NCI-H2081 treated with DMSO at 0.1 percent for 48 hours (cell line): ENCODE measurements around the gene SLCO4A1.
"Not testable (repeated sequence)": the region's sequence is repeated elsewhere in the genome, so short reads cannot be mapped to it uniquely, and the experiment has no call there.

Experiments used
- DNase-seq: peaks from one replicate; lab custom pipeline; 2025; lab: John Stamatoyannopoulos, UW

Gene SLCO4A1

DNA sequence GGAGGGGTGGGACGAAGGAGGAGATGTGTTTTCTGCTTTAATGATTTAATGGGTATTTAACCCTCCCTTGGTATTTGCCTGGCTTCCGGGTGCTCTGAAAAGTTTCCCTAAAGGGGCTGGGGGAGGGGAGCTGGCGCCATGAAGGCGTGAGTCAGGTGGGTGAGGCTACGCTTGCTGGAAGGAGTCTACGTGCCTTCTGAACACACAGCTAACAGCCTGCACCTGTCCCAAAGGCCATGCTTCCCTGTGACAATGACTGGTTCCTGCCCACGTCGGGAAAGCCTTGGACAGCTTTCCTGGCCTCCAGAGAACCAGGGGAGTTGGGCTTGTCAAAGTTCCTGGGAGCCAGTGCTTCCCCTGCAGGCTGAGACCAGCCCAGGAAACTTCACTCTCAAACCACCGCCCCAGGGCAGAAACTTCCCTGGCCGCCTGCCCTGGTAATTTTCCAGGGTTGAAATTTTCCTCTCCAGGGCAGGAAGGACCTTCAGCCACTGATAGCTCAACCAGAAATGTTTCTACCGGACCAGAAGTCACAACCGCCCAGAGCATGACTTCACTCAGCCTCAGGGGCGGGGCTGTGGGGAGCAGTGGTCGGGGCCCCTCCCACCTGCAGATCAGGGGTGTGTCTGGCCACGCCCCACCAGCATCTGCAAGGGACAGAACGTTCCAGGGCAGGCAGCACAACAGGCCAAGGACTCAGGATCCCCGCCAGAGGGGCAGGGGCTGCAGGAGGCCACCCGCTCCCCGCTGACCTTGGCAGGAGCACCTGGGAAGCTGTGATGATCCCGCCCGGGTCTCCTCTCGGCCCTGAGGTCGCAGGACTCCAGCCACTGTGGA, 18.6 kb upstream of the SLCO4A1 start:
- DNase-seq = no peak

DNA sequence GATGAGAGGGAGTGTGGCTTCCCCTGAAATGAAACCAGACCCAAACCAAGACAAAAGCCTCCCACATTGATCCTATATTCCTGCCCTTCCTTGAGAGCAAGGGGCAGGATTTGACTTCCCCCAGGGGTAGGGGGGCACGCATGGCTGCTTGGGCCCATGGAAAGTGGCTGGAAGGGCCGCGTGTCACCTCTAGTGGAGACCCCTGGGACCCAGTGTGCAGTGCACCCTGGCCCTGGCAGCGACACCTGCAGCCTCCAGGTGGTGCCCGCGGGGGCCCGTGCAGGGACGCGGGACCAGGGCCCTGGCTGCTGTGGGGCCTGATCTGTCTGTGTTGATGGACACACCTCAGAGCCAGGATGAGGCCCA, 18.0 kb upstream of the SLCO4A1 start:
- no peak for DNase-seq

DNA sequence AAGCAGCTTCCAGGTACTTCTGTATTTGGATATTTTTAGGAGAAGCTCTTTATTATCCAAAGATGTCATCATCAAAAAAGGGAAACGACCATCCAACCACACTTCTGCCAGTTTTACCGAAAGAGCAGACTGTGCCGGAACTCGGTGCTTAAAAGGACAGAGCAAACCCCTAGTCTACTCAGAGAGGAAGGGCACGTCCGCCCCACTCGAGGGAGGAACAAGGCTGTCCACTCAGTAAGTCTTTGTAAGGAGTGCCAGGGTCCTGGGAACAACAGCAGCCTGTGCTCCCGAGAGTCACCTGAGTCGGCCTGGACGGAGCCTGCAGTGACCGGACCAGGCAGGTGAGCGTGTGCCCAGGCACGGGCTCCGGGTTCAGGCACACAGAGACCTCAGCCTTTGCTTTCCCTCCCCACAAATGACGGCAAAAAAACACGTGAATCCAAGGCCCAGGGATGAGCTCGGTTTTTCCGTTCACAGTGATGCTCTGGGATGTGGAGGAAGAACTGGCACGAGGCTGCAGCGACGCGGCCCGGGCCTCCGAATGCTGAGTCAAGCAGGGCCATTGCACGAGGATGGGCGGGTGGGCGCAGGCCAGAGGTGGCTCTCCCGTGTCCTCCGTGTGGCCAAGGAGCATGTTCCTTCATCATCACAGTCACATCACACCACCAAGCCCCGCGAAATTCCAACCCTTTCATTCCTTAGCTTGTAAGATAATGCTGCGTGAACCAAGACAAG, 17.4 kb upstream of the SLCO4A1 start:
- no peak for DNase-seq

DNA sequence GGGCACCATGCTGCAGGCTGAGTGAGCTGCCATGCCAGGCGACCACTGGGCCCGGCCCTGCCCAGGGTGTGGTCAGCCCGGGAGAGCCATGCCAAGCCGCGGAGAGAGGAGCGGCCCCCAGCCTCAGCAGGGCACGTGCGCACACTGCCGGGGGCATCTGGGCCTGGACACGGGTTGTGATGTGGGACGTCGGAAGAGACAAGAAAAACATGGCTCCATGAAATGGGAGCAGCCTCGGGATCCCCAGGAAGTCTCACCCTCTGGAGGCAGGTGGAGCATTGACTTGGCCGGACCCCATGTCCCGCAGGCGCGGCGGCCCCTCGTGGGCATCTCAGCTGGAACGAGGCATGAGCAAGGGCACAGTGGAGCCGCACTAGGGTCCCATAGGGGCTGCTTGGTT, 16.8 kb upstream of the SLCO4A1 start:
- no peak for DNase-seq

DNA sequence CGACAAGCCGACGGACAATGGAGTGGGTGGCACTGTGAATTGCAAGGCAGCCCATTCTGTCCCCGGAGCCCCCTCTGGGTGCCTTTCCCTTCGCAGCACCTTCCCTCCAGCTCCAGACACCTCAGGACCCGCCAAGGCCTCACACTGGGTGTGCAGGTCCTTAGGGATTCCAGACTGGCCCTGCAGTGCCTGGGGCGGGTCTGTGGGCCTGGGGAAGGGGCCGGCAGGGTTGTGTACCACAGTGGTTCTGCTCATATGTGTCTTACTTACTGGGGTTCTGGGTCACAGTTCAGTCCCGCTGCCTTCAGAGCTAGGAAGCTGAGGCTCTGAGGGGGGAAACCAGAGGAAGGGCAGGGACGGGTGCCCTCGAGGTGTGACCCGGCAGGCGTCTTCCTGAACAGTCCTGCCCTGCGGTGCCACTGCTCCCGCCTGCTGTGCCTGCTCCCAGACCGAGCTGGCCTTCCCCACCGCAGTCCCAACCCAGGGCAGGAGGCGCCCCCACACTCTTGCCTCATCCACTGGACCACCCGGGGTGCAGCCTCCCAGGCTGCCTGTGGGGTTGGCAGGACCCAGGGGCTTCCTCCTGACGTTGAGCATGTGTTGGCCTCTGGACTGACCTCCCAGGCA, 16.3 kb upstream of the SLCO4A1 start:
- no peak for DNase-seq

DNA sequence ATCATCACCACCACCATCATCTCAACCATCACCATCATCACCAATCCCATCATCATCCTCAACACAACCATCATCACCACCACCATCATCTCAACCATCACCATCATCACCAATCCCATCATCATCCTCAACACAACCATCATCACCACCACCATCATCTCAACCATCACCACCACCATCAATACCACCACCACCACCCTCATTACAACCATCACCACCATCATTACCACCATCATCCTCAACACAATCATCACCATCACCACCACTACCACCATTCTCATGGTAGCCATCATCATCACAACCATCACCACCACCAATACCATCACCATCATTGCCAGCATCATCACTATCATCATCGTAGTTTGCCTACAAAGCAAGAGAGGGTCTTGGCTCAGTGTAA, 14.9 kb upstream of the SLCO4A1 start:
- DNase-seq = not testable (repeated sequence)

DNA sequence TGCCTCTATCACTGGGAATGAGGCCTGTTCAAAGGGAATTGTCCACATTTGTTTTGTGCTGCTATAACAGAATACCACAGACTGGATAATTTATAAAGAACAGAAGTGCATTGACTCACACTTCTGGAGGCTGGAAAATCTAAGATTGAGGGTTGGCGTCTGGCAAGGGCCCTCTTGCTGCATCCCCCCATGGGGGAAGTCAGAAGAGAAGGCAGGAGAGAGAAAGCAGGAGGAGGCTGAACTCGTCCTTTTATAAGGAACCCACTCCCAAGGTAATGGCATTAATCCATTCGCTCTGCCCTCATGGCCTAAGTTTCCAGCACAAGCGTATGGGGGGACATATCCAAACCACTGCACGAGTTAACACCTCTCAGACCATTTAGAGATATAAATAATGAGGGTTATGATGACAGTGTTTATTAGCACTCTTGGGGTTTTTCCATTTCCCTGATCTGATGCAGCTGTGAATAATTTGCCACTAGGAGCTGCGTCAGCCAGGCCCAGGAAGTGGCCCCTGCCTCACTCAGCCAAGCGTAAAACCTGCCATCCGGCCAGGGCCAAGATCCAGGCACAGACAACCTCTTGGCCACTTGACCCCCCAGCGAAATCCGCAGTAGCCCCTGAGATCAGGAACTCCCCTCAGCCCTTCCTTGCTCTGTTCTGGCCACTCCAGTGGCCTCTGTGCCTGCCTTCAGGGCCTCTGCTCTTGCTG, 14.2 kb upstream of the SLCO4A1 start:
- no peak for DNase-seq

DNA sequence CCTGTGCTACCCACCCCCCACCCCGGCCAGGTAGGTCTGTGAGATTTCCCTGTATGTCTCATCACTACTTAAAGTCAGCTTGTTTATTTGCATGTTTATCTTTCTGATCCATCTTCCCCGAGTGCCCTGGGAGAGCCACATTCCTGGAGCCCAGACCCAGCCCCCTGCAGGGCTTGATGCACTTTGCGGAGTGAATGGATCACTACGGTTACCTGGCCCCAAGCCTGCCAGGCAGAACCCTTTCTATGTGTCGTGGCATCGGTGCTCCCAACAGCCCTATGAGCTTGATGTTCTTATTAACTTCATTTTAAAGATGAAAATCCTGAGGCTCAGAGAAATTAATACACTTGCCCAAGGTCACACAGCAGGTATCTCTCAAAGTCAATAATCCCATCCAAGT, 13.6 kb upstream of the SLCO4A1 start:
- DNase-seq = no peak

DNA sequence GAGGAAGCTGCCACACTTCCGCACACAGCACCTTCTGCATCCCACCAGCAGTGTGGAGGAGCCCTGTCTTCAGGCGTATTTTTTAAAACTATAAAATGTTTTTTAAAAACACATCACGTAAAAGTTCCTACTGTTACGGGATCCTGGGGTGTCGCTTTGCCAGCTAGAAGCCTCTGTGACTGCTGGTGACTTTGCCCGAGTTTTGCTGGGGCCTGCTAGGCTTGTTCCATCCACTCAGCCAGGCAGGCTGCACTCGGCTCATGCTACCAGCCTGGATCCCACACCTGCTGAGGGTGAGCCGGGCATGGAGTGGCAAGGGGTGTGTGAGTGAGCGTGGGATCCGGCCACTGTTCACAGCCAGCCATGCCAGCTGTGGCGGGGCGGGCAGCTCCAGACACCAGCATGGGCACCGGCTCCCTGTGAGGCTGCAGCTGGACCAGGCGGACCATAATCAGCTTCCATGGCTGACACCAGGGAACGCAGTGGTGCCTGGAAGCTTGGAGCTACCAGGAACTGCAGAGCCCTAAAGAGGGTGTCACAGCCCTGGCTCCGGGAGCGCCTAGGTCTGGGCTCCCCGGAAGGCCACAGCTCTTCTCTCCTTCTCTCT, 12.3 kb upstream of the SLCO4A1 start:
- DNase-seq = no peak

DNA sequence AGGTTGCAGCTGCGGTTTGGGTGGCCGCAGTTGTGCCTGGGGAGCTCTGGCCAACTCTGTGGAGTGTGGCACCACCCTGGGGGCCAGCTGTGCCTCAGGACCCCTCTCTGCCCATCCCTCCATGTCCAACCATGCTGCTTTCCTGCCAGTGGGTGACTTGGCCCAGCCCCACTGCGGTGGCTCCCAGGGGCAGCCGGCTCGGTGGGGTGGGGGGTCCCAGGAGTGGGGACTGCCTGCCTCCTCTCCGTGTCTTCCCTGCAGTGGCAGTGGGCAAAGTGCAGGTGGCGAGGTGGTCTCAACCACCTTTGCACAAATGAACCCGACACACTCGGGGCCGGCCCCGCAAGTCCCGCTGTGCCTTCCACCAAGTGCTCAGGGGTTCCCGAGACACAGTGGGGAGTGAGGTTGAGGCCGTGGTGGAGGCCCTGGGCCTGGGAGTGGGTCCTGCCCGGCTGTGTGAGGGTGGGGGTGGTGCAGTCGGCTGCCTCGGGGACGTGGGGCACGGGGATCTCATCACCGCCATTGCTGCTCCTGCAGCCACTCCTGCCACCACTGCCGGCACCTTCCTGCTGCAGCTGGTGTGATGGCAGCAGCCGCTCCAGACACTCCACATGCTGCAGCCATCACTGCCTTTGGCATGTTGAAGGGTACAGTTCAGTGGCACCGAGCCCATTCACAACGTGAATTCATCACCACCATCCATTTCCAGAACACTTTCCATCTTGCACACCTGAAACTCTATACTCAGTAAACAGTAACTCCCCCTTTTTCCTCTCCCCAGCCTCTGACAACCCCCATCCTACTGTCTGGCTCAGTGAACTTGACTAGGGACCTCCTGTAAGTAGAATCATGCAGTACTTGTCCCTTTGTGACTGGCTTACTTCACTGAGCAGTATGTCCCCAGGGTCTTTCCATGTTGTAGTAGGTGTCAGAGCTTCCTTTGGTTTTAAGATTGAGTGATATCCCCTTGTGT, 10.7 kb upstream of the SLCO4A1 start:
- peak; percentile 65 for DNase-seq

DNA sequence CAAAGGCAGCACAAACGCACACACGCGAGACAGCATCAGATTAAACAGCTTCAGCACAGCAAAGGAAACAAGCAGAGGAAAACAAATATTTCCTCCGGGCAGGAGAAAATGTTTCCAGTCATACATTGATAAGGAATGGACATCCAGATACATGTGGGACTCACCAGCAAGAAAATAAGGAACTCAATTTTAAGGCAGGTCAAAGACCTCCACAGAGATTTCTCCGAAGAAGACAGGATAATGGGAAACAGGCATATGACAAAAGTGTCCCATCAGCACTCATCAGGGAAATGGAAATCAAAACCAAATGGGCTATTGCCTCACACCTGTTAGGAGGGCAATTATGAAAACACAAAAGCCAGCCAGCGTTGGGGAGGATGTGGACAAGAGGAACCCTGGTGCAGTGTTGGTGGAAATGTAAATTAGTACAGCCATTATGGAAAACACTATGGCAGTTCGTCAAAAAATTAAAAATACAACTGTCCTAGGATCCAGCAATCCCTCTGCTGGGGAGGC, 9.7 kb upstream of the SLCO4A1 start:
- peak; percentile 71 for DNase-seq

DNA sequence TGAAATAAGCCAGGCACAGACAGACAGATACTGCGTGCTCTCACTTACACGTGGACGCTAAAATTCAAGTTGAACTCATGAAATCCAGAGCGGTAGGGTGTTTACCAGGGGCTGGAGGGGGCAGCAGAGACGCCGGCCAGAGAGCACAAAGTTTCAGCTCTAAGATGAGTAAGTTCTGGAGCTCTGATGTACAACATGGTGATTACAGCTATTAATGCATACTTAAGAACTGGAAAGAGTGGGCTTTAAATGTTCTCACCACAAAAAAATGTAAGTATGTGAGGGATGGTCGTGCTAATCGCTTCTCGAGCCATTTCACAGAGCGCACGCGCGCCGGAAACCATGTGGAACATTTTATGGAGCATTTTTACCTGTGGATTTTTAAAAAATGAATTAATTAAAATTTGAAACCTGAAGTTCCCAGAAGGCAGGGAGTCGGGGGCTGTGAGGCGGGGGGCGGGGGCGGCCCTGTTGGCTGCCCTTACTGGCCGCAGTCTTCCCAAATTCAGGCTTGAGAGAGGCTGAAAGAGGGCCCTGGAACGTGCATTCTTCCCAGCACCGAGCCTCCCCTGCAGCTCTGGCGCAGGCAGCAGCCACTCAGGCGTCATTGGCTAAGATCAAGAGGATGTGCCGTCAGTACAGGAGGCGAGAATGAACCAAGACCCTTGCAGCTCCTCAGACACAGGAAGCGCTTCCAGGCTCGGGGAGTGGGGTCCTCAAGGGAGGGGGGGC, 8.5 kb upstream of the SLCO4A1 start:
- DNase-seq = no peak

DNA sequence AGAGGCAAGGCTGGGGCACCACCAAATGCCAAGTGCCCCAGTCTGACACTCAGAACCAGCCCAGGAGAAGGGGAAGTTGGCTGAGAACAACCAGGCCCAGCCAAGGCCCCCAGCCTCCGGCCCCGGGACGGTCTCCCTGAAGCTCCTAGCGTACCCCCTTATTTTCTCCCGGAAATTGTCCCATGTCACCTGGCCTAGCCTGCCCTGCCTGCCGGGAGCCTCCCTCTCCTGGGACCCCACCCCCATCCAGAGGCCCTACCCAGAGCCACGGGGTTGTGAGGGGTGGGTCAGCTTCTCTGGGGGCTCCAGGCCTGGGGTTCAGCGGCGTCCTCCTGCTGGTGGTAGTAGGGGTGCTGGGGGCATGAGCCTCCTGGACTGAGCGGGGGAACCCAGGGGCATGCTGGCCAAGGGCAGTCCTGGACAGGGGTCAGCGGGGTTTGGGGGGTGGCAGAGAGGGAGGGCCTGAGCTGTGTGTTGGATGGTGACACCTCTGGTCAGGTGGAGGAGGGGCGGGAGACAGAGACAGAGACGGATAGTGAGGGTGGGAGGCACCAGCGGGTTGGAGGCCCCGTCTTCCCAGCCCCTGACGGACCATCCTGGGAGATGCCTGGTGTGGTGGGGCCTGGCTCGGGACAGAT, 7.9 kb upstream of the SLCO4A1 start:
- DNase-seq = no peak

DNA sequence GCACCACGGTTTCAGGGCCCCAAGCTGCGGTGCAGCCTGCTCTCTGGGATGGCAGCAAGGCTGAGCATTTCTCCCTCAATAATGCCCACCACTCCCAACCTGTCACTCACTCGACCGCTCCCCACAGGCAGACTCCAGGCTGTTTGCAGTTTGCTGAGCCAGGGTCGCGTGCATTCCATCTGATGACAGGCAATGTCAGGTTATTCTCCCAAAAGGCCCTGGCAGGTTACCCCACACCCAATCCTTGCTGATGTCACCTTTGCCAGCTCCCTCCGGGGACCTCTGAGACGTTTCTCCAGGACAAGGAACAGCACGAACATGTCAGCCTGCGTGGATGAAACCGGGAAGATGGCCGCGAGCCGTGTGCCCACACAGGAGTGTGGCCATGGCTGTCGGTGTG, 7.1 kb upstream of the SLCO4A1 start:
- DNase-seq = no peak

DNA sequence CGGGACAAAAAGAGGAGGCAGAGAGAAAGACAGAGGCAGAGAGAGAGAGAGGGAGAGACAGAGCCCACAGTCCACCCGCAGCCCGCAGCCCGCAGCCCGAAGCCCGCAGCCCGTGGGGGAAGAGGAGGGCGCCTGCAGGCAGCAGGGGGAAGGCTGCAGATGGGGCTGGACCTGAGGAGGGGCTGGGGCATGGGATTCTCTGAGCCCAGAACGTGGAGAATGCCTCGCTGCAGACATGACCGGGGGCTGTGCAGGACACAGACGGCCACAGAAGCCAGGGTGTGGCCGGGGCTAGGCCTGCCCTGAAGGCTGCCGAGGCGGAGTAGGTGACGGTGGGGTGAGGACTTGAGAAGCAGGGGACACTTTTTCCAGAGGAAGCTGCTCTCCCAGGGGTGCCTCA, 6.5 kb upstream of the SLCO4A1 start:
- DNase-seq = no peak

DNA sequence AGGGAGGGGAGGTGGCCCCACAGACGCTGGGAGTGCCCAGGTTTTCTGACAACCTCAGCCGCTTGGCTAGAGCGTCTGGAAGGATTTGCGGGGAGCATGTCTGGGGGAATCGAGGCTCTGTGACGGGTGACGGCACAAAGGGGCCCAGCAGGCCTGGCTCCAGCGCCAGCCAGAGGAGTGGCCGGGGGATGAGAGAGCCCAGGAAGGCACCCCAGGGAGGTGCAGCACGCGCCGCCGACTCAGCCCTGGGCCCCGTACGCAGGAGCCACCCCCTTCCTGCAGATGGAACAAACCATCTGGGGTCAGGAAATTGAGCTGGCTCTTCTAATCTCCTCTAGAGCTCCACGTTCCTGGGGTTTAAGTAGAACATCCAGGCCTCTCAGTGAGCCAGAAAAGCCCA, 5.9 kb upstream of the SLCO4A1 start:
- no peak for DNase-seq

DNA sequence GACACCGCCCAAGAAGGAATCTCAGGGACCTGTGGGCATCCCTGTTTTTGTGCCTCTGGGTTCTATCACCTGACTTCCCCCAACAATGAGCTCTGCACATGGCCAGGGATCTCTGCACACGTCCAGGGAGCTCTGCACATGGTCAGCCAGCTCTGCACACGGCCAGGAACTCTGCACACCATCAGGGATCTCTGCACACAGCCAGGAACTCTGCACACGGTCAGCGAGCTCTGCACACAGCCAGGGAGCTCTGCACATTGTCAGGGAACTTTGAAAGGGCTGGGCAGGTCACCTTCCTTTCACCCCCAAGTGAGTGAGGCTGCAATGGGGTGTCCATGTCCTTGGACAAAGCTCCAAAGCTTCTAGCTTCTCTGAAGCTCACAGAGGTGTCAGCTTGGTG, 5.2 kb upstream of the SLCO4A1 start:
- DNase-seq = no peak

DNA sequence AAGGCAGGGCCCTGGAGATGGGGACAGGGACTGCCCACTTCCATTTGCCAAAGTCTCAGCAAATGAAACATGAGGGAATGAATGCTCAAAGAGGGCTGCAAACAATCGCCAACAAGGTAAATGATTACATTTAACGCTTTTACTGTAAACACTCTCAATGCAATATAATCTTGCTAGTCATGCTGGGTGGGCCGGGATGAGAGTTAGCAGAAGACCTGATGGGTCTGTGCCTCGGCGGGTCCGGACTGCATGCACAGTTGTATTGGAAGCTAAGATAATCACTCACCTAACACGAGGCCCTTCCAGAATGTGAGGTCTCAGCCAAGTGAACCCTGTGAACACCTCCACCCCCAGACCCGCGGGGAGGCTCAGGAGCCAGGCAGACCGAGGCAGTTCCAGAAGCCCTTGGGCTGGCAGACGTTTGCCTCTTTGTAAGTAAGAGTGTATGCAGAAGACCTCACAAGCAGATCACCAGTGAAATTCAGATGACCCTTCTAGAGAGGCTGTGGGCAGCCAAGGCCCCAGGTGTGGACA, 4.7 kb upstream of the SLCO4A1 start:
- no peak for DNase-seq

DNA sequence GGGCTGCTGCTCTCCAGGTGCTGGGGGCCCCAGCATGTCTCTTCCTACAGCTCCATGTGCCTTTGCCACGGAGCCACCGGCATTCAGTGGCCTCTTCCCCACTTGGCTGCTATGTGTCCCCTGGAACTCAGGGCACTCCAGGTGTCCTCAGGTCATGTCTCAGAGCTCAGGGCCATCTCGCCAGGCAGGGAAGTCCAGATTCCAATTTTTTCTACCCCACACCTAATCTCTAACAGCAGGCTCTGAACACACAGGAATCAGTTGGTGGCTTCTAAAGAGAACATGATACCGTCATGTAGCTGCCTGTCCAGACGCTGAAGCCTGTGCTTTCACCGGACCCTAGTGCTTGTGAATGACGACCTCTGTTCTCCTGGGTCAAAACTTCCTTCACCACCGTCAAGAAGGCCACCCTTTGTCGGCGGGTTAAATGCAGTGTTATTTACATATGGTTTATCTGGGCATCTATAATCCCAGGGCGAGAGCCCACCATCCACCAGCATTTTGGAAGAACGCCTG, 4.2 kb upstream of the SLCO4A1 start:
- no peak for DNase-seq
